GM20000 (cell line): ENCODE results near the gene ADAM8.

Experiments
- DNase-seq: peaks from one replicate; pipeline ENCODE4 v3.0.0; 2012; ENCODE audit warnings: low spot score
- CTCF ChIP-seq: IDR thresholded peaks from 2 replicates; pipeline ENCODE4 v1.5.1; 2012; ENCODE audit warnings: mild to moderate bottlenecking, control low read depth; ENCODE audit errors: extremely low read depth, missing control alignments

The ADAM8 gene

DNA sequence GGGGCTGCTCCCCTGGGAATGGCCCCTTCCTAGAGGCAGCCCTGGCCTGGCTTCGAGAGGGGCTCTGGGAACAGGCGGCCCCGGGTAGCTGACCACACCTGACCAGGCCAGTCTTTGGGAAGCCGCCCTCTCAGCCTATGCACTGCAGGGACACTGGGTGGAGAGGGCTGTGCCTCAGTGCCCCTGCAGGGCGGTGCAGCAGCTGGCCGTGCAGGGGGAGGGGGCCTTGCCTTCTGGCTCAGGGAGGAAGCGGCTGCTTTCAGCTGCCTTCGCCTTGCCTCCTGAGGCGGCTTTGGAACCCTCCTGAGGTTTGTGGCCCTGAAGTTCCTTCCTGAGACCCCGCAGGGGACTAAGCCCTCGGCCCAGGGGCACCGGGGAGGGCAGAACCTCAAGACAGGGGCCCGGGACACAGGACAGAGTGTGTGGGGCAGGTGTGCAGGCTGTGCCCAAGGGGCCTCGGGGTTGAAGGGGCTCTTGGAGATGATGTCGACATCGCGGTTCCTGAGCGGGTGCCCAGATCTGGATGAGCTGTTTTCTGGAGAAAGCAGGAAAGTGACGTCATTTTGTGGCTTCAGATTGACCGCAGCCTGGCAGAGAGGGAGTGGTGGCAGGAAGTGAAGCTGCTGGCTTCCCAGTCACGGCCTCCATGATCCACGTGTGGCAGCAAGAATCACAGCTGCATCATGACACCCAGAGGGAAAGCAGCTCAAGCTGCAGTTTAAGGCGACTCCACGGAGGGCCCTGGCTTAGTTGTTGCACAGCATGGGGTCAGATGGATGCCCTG is 17.7 kb downstream of the ADAM8 start:
- TF ChIP-seq CTCF = no peak
- DNase-seq = no peak

GRCh38 chr10:133258066-133258817 is 18.4 kb downstream of the ADAM8 start:
- DNase-seq = no peak
- TF ChIP-seq CTCF = no peak

GRCh38 chr10:133257489-133258065 is 19.1 kb downstream of the ADAM8 start:
- peak; percentile 63 for DNase-seq
- TF ChIP-seq CTCF = peak; percentile 45

DNA sequence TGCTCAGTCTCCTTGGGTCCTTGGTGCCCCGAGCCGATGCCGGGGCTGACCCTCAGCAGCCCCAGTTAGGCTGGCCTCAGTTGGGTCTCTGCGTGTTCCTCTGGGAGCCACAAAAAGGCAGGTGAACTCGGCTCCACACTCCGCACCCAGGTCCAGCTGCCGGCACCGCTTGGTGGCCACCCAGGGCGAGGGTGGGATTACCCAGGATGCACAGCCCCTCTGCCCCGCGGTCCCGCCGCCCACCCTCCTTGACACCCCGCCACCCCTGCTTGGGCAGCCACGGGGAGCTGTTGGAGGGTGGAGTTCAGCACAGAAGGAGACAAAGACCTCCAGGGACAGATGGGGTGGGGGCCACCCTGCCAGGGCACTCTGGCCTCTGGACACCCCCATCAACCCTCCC is 21.3 kb downstream of the ADAM8 start:
- DNase-seq = no peak
- TF ChIP-seq CTCF = no peak

GRCh38 chr10:133254421-133255120 is 22.1 kb downstream of the ADAM8 start:
- TF ChIP-seq CTCF = no peak
- DNase-seq = no peak

DNA sequence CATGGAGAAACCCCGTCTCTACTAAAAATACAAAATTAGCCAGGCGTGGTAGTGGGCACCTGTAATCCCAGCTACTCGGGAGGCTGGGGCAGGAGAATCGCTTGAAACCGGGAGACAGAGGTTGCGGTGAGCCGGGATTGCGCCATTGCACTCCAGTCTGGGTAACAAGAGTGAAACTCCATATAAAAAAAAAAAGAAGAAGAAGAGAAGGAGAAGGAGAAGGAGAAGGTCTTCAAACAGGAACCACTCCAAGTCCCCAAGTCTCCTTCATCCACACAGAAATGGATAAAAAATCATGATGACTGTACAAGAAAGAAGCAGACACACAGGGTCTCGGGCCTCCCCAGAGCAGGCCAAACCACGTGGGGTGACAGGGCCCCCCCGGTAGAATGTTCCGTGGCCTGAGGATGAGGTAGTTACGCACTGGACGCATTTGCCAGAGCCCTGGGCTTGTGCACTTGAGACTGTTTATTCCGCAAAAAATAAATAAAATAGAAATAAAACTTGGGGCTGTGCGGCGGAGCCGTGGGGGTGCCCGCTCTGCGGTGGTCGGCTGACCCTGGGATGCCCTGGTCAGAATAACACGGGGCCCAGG is 23.2 kb downstream of the ADAM8 start:
- DNase-seq = no peak
- TF ChIP-seq CTCF = no peak
